ENCODE results near the gene LAMA3. TPM values are rescaled to one million over a fixed set of nuclear protein-coding genes. Genes with fewer than 3 reads are reported as not detected.

The LAMA3 gene
- polyA plus RNA-seq, 1 donor from 2014 or later = 3.4 TPM

GRCh38 chr18:23897733-23898132 is 208.5 kb downstream of the LAMA3 start:
- Histone ChIP-seq H3K4me2 (ENCODE audit: low read length) (no peak overlapping the region), H3K36me3 (ENCODE audit: insufficient read depth, low read length) (no peaks in the 10 kb centered on the region), H2AFZ (ENCODE audit: low read depth, low read length) (no peak overlapping the region), H3K27me3 (ENCODE audit: insufficient read depth, low read depth, low read length) (no peaks in the 10 kb centered on the region), H3K9me2 (ENCODE audit: insufficient read depth, low read length) (no peaks in the 10 kb centered on the region), H3K9ac (ENCODE audit: low read length) (no peak overlapping the region), H3K79me2 (replicated peaks; ENCODE audit: insufficient read depth, low read length) (no peaks in the 10 kb centered on the region), H3K4me3 (ENCODE audit: low read length) (no peak overlapping the region), H4K20me1 (ENCODE audit: insufficient read depth) (no peaks in the 10 kb centered on the region), H3F3A (ENCODE audit: insufficient read depth, low read length, poor library complexity, severe bottlenecking) (no peaks in the 10 kb centered on the region), H3K9me3 (ENCODE audit: low read length) (no peaks in the 10 kb centered on the region), H3K27ac (ENCODE audit: low read length) (no peak overlapping the region)
- TF ChIP-seq EZH2 (IDR thresholded peaks at IDR 0.05; ENCODE audit: borderline replicate concordance, insufficient read depth, low read length, poor library complexity, severe bottlenecking) = no peak
- no peak for TF ChIP-seq MXI1 (conservative IDR thresholded peaks at IDR 0.05; ENCODE audit: poor library complexity, severe bottlenecking)
- no peak for TF ChIP-seq CTCF (IDR thresholded peaks at IDR 0.05; ENCODE audit: poor library complexity, severe bottlenecking)
- no peak for TF ChIP-seq RAD21 (conservative IDR thresholded peaks at IDR 0.05)
- no peak for TF ChIP-seq SMC3 (conservative IDR thresholded peaks at IDR 0.05; ENCODE audit: poor library complexity)

- no peak overlapping the region for H3K4me2 ChIP-seq (ENCODE audit: low read length)
- H2AFZ ChIP-seq (ENCODE audit: low read depth, low read length) = no peak overlapping the region
- H3F3A ChIP-seq (ENCODE audit: insufficient read depth, low read length, poor library complexity, severe bottlenecking) = no peaks in the 10 kb centered on the region
- no peaks in the 10 kb centered on the region for H3K36me3 ChIP-seq (ENCODE audit: insufficient read depth, low read length)
- H3K9me2 ChIP-seq (ENCODE audit: insufficient read depth, low read length) = no peaks in the 10 kb centered on the region
- no peaks in the 10 kb centered on the region for H3K9me3 ChIP-seq (ENCODE audit: low read length)
- no peak overlapping the region for H3K9ac ChIP-seq (ENCODE audit: low read length)
- no peak overlapping the region for H3K27ac ChIP-seq (ENCODE audit: low read length)
- H3K79me2 ChIP-seq (replicated peaks; ENCODE audit: insufficient read depth, low read length) = no peaks in the 10 kb centered on the region
- H3K27me3 ChIP-seq (ENCODE audit: insufficient read depth, low read depth, low read length) = no peaks in the 10 kb centered on the region
- no peaks in the 10 kb centered on the region for H4K20me1 ChIP-seq (ENCODE audit: insufficient read depth)
- TF ChIP-seq TAF1 (IDR thresholded peaks at IDR 0.05; ENCODE audit: low read depth) (no peak), MXI1 (conservative IDR thresholded peaks at IDR 0.05; ENCODE audit: poor library complexity, severe bottlenecking) (no peak), SMC3 (conservative IDR thresholded peaks at IDR 0.05; ENCODE audit: poor library complexity) (no peak), CTCF (IDR thresholded peaks at IDR 0.05; ENCODE audit: poor library complexity, severe bottlenecking) (no peak), RAD21 (conservative IDR thresholded peaks at IDR 0.05) (no peak), EP300 (conservative IDR thresholded peaks at IDR 0.05; ENCODE audit: poor library complexity, severe bottlenecking) (no peak), POLR2AphosphoS5 (IDR thresholded peaks at IDR 0.05) (no peak), REST (IDR thresholded peaks at IDR 0.05; ENCODE audit: borderline replicate concordance) (no peak), EZH2 (IDR thresholded peaks at IDR 0.05; ENCODE audit: borderline replicate concordance, insufficient read depth, low read length, poor library complexity, severe bottlenecking) (no peak)
- no peak overlapping the region for H3K4me3 ChIP-seq (ENCODE audit: low read length)
These were observed 211.7 kb downstream of the LAMA3 start for GRCh38 chr18:23900994-23901393.
